ENCODE data around the gene MEIOSIN. TPM values are rescaled to one million over a fixed set of nuclear protein-coding genes. Genes with fewer than 3 reads are reported as not detected.

Gene MEIOSIN
- total RNA-seq, 1 experiment from 2014 or later: not detected

DNA sequence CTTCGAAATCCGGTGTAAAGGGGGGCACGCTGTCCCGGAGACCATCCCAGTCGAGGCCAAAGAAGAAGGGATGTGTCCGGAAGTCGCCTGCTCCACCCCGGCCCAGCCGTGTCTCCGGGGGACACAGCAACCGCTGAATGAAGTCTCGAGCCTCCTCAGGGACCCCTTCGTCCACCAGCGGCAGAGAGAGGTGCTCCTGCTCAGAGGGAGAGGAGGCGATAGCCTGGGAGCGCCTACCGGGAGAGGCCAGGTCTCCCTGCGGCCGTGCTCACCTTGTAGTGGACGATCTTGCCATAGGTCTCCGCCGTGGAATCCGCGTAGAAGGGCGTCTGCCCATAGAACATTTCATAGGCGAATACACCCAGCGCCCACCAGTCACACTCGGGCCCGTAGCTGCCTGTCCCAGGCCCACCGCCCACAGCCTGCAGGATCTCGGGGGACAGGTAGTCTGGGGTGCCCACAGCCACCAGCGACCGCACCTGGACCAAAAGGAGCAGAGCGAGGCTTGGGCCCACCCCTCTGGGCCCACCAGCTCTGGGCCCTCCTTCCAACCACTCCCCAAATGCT is 44.2 kb downstream of the MEIOSIN start:
- POLR2A ChIA-PET (ENCODE audit: low non-redundant PET): no interaction called here

GRCh38 chr19:45778010-45778661 is 44.9 kb downstream of the MEIOSIN start:
- Histone ChIP-seq H3K36me3 (ENCODE audit: insufficient read depth, low read length, poor library complexity, severe bottlenecking) (peaks cover 25% of the 10 kb centered on the region), H3K27ac (ENCODE audit: low read depth, low read length, poor library complexity, severe bottlenecking) (no peak overlapping the region), H3K27me3 (replicated peaks; ENCODE audit: insufficient read depth, low read depth, low read length, poor library complexity) (no peaks in the 10 kb centered on the region), H3K4me1 (ENCODE audit: insufficient read depth, low read length, poor library complexity, severe bottlenecking) (no peaks in the 10 kb centered on the region), H3K4me3 (ENCODE audit: low read depth, low read length, poor library complexity, severe bottlenecking) (no peak overlapping the region), H3K9me3 (ENCODE audit: low read depth, low read length, poor library complexity, severe bottlenecking) (no peaks in the 10 kb centered on the region)
- DNase-seq (ENCODE audit: low spot score): no peak
- ChIA-PET POLR2A (ENCODE audit: low non-redundant PET) (no interaction called here), CTCF (no interaction called here)
- TF ChIP-seq, protein P1, sequence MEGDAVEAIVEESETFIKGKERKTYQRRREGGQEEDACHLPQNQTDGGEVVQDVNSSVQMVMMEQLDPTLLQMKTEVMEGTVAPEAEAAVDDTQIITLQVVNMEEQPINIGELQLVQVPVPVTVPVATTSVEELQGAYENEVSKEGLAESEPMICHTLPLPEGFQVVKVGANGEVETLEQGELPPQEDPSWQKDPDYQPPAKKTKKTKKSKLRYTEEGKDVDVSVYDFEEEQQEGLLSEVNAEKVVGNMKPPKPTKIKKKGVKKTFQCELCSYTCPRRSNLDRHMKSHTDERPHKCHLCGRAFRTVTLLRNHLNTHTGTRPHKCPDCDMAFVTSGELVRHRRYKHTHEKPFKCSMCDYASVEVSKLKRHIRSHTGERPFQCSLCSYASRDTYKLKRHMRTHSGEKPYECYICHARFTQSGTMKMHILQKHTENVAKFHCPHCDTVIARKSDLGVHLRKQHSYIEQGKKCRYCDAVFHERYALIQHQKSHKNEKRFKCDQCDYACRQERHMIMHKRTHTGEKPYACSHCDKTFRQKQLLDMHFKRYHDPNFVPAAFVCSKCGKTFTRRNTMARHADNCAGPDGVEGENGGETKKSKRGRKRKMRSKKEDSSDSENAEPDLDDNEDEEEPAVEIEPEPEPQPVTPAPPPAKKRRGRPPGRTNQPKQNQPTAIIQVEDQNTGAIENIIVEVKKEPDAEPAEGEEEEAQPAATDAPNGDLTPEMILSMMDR (conservative IDR thresholded peaks at IDR 0.05; ENCODE audit: low read depth, low read length): no peak
- TF ChIP-seq EZH2 (IDR thresholded peaks at IDR 0.05; ENCODE audit: borderline replicate concordance, low read depth, low read length, poor library complexity, severe bottlenecking): no peak
- BruUV-seq (replicated peaks): no TSS peak
- intact Hi-C loops (cut with micrococcal nuclease; ENCODE audit: unreplicated experiment): loop anchor here (10.0 kb wide), 1 partner anchor 83 kb away; the partner anchor contains the start of genes QPCTL and SNRPD2

More for the DNA sequence above, 44.2 kb downstream of the MEIOSIN start:
- Histone ChIP-seq H3K36me3 (ENCODE audit: insufficient read depth, low read length, poor library complexity, severe bottlenecking) (peaks cover 25% of the 10 kb centered on the region), H3K4me1 (ENCODE audit: insufficient read depth, low read length, poor library complexity, severe bottlenecking) (no peaks in the 10 kb centered on the region), H3K4me3 (ENCODE audit: low read depth, low read length, poor library complexity, severe bottlenecking) (no peak overlapping the region), H3K27ac (ENCODE audit: low read depth, low read length, poor library complexity, severe bottlenecking) (no peak overlapping the region), H3K27me3 (replicated peaks; ENCODE audit: insufficient read depth, low read depth, low read length, poor library complexity) (no peaks in the 10 kb centered on the region), H3K9me3 (ENCODE audit: low read depth, low read length, poor library complexity, severe bottlenecking) (no peaks in the 10 kb centered on the region)
- intact Hi-C loops (cut with micrococcal nuclease; ENCODE audit: unreplicated experiment): loop anchor here (10.0 kb wide), 1 partner anchor 83 kb away; the partner anchor contains the start of genes QPCTL and SNRPD2
- DNase-seq (ENCODE audit: low spot score): no peak
- no TSS peak for BruUV-seq (replicated peaks)
- CTCF ChIA-PET: no interaction called here
- TF ChIP-seq EZH2 (IDR thresholded peaks at IDR 0.05; ENCODE audit: borderline replicate concordance, low read depth, low read length, poor library complexity, severe bottlenecking): no peak
- TF ChIP-seq, protein P1 (conservative IDR thresholded peaks at IDR 0.05; ENCODE audit: low read depth, low read length): no peak

GRCh38 chr19:45779231-45780145 is 46.2 kb downstream of the MEIOSIN start:
- peaks cover 25% of the 10 kb centered on the region for H3K36me3 ChIP-seq (ENCODE audit: insufficient read depth, low read length, poor library complexity, severe bottlenecking)
- ChIA-PET POLR2A (ENCODE audit: low non-redundant PET) (interaction anchor here (0.5 to 0.8 kb wide), 4 partner anchors 10 to 254 kb away, joined by 3 to 6 read pairs (median 3); partner anchors contain the start of genes DMWD and SIX5), CTCF (interaction anchor here (1.0 to 1.2 kb wide), 2 partner anchors 10 to 87 kb away, joined by 4 to 15 read pairs; partner anchors contain the start of genes QPCTL, SIX5 and SNRPD2)
- intact Hi-C loops (cut with micrococcal nuclease; ENCODE audit: unreplicated experiment): loop anchor here (10.0 kb wide), 1 partner anchor 85 kb away; the partner anchor contains the start of genes QPCTL and SNRPD2
- no peaks in the 10 kb centered on the region for H3K9me3 ChIP-seq (ENCODE audit: low read depth, low read length, poor library complexity, severe bottlenecking)
- no peaks in the 10 kb centered on the region for H3K27me3 ChIP-seq (replicated peaks; ENCODE audit: insufficient read depth, low read depth, low read length, poor library complexity)
- H3K4me1 ChIP-seq (ENCODE audit: insufficient read depth, low read length, poor library complexity, severe bottlenecking): no peaks in the 10 kb centered on the region
- H3K4me3 ChIP-seq (ENCODE audit: low read depth, low read length, poor library complexity, severe bottlenecking): peak overlapping the region; percentile 40
- TF ChIP-seq, protein P1 (conservative IDR thresholded peaks at IDR 0.05; ENCODE audit: low read depth, low read length): peak; percentile 80
- no peak for TF ChIP-seq EZH2 (IDR thresholded peaks at IDR 0.05; ENCODE audit: borderline replicate concordance, low read depth, low read length, poor library complexity, severe bottlenecking)
- DNase-seq (ENCODE audit: low spot score): peak; percentile 91
- no TSS peak for BruUV-seq (replicated peaks)
- H3K27ac ChIP-seq (ENCODE audit: low read depth, low read length, poor library complexity, severe bottlenecking): no peak overlapping the region

Data from A673 (cell line).